A549 (cell line): Measurements from ENCODE around the gene CTNNA3. TPM values are rescaled to one million over a fixed set of nuclear protein-coding genes. Genes with fewer than 3 reads are reported as not detected.

Experiments
- ATAC-seq, 2 experiments: fragments of 200-7000 bp in 1 of 2; fragments of >200 bp in 1 of 2; cut with Nextera tagmentation in 1 of 2; cut with Tn5 transposase in 1 of 2; 3 replicates each; pipeline versions ENCODE4 v1.8.0 to v1.9.1; 2018 to 2020; ENCODE audit warnings: mild to moderate bottlenecking in 1 of 2, moderate library complexity in 1 of 2
- CTCF ChIA-PET: fragments of 300-600 bp; sonication (Branson Sonifier 250); formaldehyde crosslinking; extraction: SDS; loops from one replicate; lab custom pipeline; 2021; ENCODE audit warnings: antibody characterized with exemption, inconsistent platforms; lab: Yijun Ruan, JAX
- POLR2A ChIA-PET: fragments of 350-600 bp; formaldehyde crosslinking; extraction: SDS; loops from one replicate; lab custom pipeline; 2021; ENCODE audit warnings: antibody characterized with exemption, inconsistent platforms; lab: Yijun Ruan, JAX
- DNase-seq, 2 experiments: peaks; one replicate each; pipeline versions ENCODE4 v3.0.0 to v3.0.0-alpha.2; 2011 to 2016; ENCODE audit warnings: low read depth in 1 of 2, low spot score in 1 of 2
- FAIRE-seq: peaks from 2 replicates; lab custom pipeline; 2011; peaks lifted over from hg19 to GRCh38; lab: Jason Lieb, UNC
- H3K27ac ChIP-seq, 2 experiments: fragments of >200 bp; sonication (Bioruptor Twin); formaldehyde crosslinking; 3 replicates each; pipeline ENCODE4 v1.5.1; 2016 to 2017
- H3K4me1 ChIP-seq: fragments of >200 bp; sonication (Bioruptor Twin); formaldehyde crosslinking; 3 replicates; pipeline ENCODE4 v1.6.1; 2016
- H3K4me2 ChIP-seq: fragments of >200 bp; sonication (Bioruptor Twin); formaldehyde crosslinking; 3 replicates; pipeline ENCODE4 v1.6.1; 2016
- H3K4me3 ChIP-seq: fragments of >200 bp; sonication (Bioruptor Twin); formaldehyde crosslinking; 3 replicates; pipeline ENCODE4 v1.5.1; 2016
- H3K9me3 ChIP-seq: fragments of >200 bp; sonication (Bioruptor Twin); formaldehyde crosslinking; 3 replicates; pipeline ENCODE4 v1.6.1; 2016
- BCL3 ChIP-seq: fragments of >200 bp; sonication (Bioruptor Twin); formaldehyde crosslinking; IDR thresholded peaks from 3 replicates; pipeline ENCODE4 v1.6.1; 2016
- BHLHE40 ChIP-seq: IDR thresholded peaks from 2 replicates; pipeline ENCODE4 v1.6.1; 2012; ENCODE audit warnings: low read depth, low read length, inconsistent platforms
- E2F6 ChIP-seq: IDR thresholded peaks from 2 replicates; pipeline ENCODE4 v1.6.1; 2012; ENCODE audit warnings: low read depth, borderline replicate concordance
- ELK1 ChIP-seq: fragments of 150-350 bp; IDR thresholded peaks from 2 replicates; pipeline ENCODE4 v1.6.1; 2014; ENCODE audit warnings: low read depth, mild to moderate bottlenecking, low read length
- FOSB ChIP-seq: fragments of 250-450 bp; sonication (Bioruptor Pico); IDR thresholded peaks from 2 replicates; pipeline ENCODE4 v1.5.0; 2020; ENCODE audit warnings: mild to moderate bottlenecking, moderate library complexity
- FOSL2 ChIP-seq, 2 experiments: fragments of 450-650 bp in 1 of 2; fragments of >200 bp in 1 of 2; sonication (Bioruptor Twin) in 1 of 2; formaldehyde crosslinking; IDR thresholded peaks; 2 replicates each; pipeline versions ENCODE4 v1.5.0 to v1.6.1; 2016 to 2020; ENCODE audit warnings: mild to moderate bottlenecking in 1 of 2, moderate library complexity in 1 of 2
- HES2 ChIP-seq: fragments of >200 bp; sonication (Bioruptor Twin); formaldehyde crosslinking; IDR thresholded peaks from 2 replicates; pipeline ENCODE4 v1.6.1; 2016
- HOXA7 ChIP-seq: fragments of 250-450 bp; sonication (Bioruptor Pico); IDR thresholded peaks from 2 replicates; pipeline ENCODE4 v1.5.0; 2020; ENCODE audit warnings: mild to moderate bottlenecking, moderate library complexity
- HOXB13 ChIP-seq: fragments of 250-450 bp; sonication (Bioruptor Pico); IDR thresholded peaks from 2 replicates; pipeline ENCODE4 v1.5.0; 2020; ENCODE audit warnings: low read depth, mild to moderate bottlenecking, moderate library complexity
- HOXB5 ChIP-seq: fragments of 250-450 bp; sonication (Bioruptor Pico); IDR thresholded peaks from 2 replicates; pipeline ENCODE4 v1.5.0; 2020; ENCODE audit warnings: mild to moderate bottlenecking, moderate library complexity
- JUNB ChIP-seq: fragments of >200 bp; sonication (Bioruptor Twin); formaldehyde crosslinking; IDR thresholded peaks from 2 replicates; pipeline ENCODE4 v1.6.1; 2016
- KDM1A ChIP-seq: fragments of 200-600 bp; sonication (generic); IDR thresholded peaks from 2 replicates; pipeline ENCODE4 v1.6.1; 2016; ENCODE audit warnings: low read depth, mild to moderate bottlenecking
- KDM5A ChIP-seq: fragments of 200-600 bp; sonication (generic); IDR thresholded peaks from 2 replicates; pipeline ENCODE4 v1.6.1; 2016; ENCODE audit warnings: antibody characterized with exemption, mild to moderate bottlenecking
- PBX3 ChIP-seq: IDR thresholded peaks from 2 replicates; pipeline ENCODE4 v1.6.1; 2012
- POLR2AphosphoS2 ChIP-seq: conservative IDR thresholded peaks from 2 replicates; pipeline ENCODE4 v1.6.1; 2012; ENCODE audit warnings: low read length, improper control_type of control experiment, inconsistent platforms
- RFX5 ChIP-seq: fragments of 450-650 bp; IDR thresholded peaks from 2 replicates; pipeline ENCODE4 v1.7.1; 2014; ENCODE audit warnings: antibody characterized with exemption, mild to moderate bottlenecking, moderate library complexity
- SREBF2 ChIP-seq: fragments of 450-650 bp; IDR thresholded peaks from 2 replicates; pipeline ENCODE4 v1.6.1; 2014; ENCODE audit warnings: mild to moderate bottlenecking, moderate library complexity
- TFCP2L1 ChIP-seq: fragments of 250-450 bp; sonication (Bioruptor Pico); IDR thresholded peaks from 2 replicates; pipeline ENCODE4 v1.5.0; 2021; ENCODE audit warnings: mild to moderate bottlenecking
- ZFP36 ChIP-seq: fragments of 450-650 bp; IDR thresholded peaks from 2 replicates; pipeline ENCODE4 v1.6.1; 2014; ENCODE audit warnings: borderline replicate concordance; ENCODE audit not compliant: partially characterized antibody
- ZNF302 ChIP-seq: fragments of 250-450 bp; sonication (Bioruptor Pico); IDR thresholded peaks from 2 replicates; pipeline ENCODE4 v1.9.0; 2021; ENCODE audit warnings: inconsistent platforms, mild to moderate bottlenecking, moderate library complexity
- whole genome bisulfite sequencing: methylation state at CpG from one replicate; pipeline ENCODE4 v1.1.6; 2017; ENCODE audit errors: missing lambda C conversion rate; 5-methylcytosine and 5-hydroxymethylcytosine counted together
- polyA plus RNA-seq, 4 experiments: library from polyadenylated mRNA; depleted of rRNA in 3 of 4; stranded (reverse); fragments of >200 nt; fragmentation: RNase III in 1 of 4; extraction: RNeasy Plus Mini Kit Qiagen cat#74134 plus additional on column Dnase treatment in 1 of 4; gene quantifications; 2 replicates in 3 of 4; 3 replicates in 1 of 4; pipeline ENCODE4 v1.2.3, GENCODE V29; 2011 to 2017

Gene CTNNA3
- polyA plus RNA-seq, 2 of the 4 experiments (the other 2 are of a cell fraction): not detected

- H3K27ac ChIP-seq: no peak overlapping the region
- POLR2A ChIA-PET: no interaction called here
- H3K4me1 ChIP-seq: no peaks in the 10 kb centered on the region
- H3K9me3 ChIP-seq: no peaks in the 10 kb centered on the region; the same call in 2 of the 3 replicates
- FAIRE-seq: no peak
- 0% methylated on average over 1 of the region's 1 CpG for WGBS
- no peak for DNase-seq
- CTCF ChIA-PET: no interaction called here
- TF ChIP-seq FOSL2 (IDR thresholded peaks at IDR 0.05) (no peak), FOSL2 (CRISPR knock-in tag; IDR thresholded peaks at IDR 0.05) (no peak), KDM5A (no peak), BHLHE40 (no peak), BCL3 (no peak), HOXA7 (CRISPR knock-in tag) (no peak), ELK1 (no peak), ZNF302 (CRISPR knock-in tag) (no peak), TFCP2L1 (CRISPR knock-in tag) (no peak), HOXB5 (no peak), KDM1A (no peak), HES2 (no peak), FOSB (no peak), PBX3 (no peak), JUNB (no peak), ZFP36 (no peak), E2F6 (no peak), POLR2AphosphoS2 (no peak), HOXB13 (CRISPR knock-in tag) (no peak), SREBF2 (no peak)
- no peak for ATAC-seq
- no peak overlapping the region for H3K4me3 ChIP-seq
- no peak overlapping the region for H3K4me2 ChIP-seq
These were observed 976.5 kb downstream of the CTNNA3 start for GRCh38 chr10:66719483-66719882.

- Histone ChIP-seq H3K27ac (no peak overlapping the region), H3K9me3 (no peaks in the 10 kb centered on the region; the same call in 2 of the 3 replicates), H3K4me2 (no peak overlapping the region), H3K4me1 (no peaks in the 10 kb centered on the region), H3K4me3 (no peak overlapping the region)
- DNase-seq (no peak), FAIRE-seq (no peak), ATAC-seq (no peak)
- ChIA-PET CTCF (no interaction called here), POLR2A (no interaction called here)
- no peak for TF ChIP-seq RFX5
- WGBS: 2% methylated on average over 8 of the region's 8 CpGs
These were observed 978.6 kb downstream of the CTNNA3 start for GRCh38 chr10:66717231-66717981.
